EH (cell line): Measurements from ENCODE around the gene CLDN24.

Experiments
- DNase-seq: peaks from one replicate; pipeline ENCODE4 v3.0.0-alpha.2; 2015; ENCODE audit warnings: low read depth

CLDN24 gene

GRCh38 chr4:183322326-183322725 lies at the start of gene CLDN24:
CLDN24 (minus strand) TSS chr4:183322426; CDS start chr4:183322426, 0 bp downstream.
- DNase-seq, result no peak

GRCh38 chr4:183370786-183371185 lies 48.6 kb upstream of the CLDN24 start:
- DNase-seq, result no peak

- no peak for DNase-seq
Measured at GRCh38 chr4:183369073-183369472, 46.8 kb upstream of the CLDN24 start.

GRCh38 chr4:183366206-183366835 lies 44.1 kb upstream of the CLDN24 start:
- DNase-seq, result no peak

GRCh38 chr4:183364025-183364424 lies 41.8 kb upstream of the CLDN24 start:
- DNase-seq, result no peak

- DNase-seq, result peak; percentile 39
Measured at GRCh38 chr4:183362916-183363542, 40.8 kb upstream of the CLDN24 start.

GRCh38 chr4:183362036-183362435 lies 39.8 kb upstream of the CLDN24 start:
- DNase-seq, result no peak

- peak; percentile 84 for DNase-seq
Measured at GRCh38 chr4:183360161-183360919, 38.1 kb upstream of the CLDN24 start.

- no peak for DNase-seq
Measured at GRCh38 chr4:183358215-183358755, 36.1 kb upstream of the CLDN24 start.

- no peak for DNase-seq
Measured at GRCh38 chr4:183356931-183357675, 34.9 kb upstream of the CLDN24 start.

- no peak for DNase-seq
Measured at GRCh38 chr4:183356173-183356830, 34.1 kb upstream of the CLDN24 start.

GRCh38 chr4:183355405-183355804 lies 33.2 kb upstream of the CLDN24 start:
- peak; percentile 82 for DNase-seq

GRCh38 chr4:183354219-183354618 lies 32.0 kb upstream of the CLDN24 start:
- no peak for DNase-seq

- no peak for DNase-seq
Measured at GRCh38 chr4:183353557-183353956, 31.3 kb upstream of the CLDN24 start.

GRCh38 chr4:183352546-183352945 lies 30.3 kb upstream of the CLDN24 start:
- DNase-seq, result no peak

GRCh38 chr4:183350317-183351071 lies 28.3 kb upstream of the CLDN24 start:
- peak; percentile 80 for DNase-seq

GRCh38 chr4:183349673-183350072 lies 27.4 kb upstream of the CLDN24 start:
- peak; percentile 89 for DNase-seq

GRCh38 chr4:183348706-183349659 lies 26.8 kb upstream of the CLDN24 start:
- peak; percentile 99 for DNase-seq

- no peak for DNase-seq
Measured at GRCh38 chr4:183348136-183348535, 25.9 kb upstream of the CLDN24 start.

- peak; percentile 70 for DNase-seq
Measured at GRCh38 chr4:183347566-183347965, 25.3 kb upstream of the CLDN24 start.
